Hepatocyte (in vitro differentiated cells): ENCODE measurements around the gene AOPEP. TPM values are rescaled to one million over a fixed set of nuclear protein-coding genes. Genes with fewer than 3 reads are reported as not detected.

ENCODE experiments used
- DNase-seq: peaks from one replicate; pipeline ENCODE4 v3.0.0-alpha.2; 2016; ENCODE audit warnings: low spot score
- H2AFZ ChIP-seq: fragments of 200-600 bp; sonication (generic); 2 replicates; pipeline ENCODE4 v1.6.0; 2016; ENCODE audit warnings: antibody characterized with exemption, mild to moderate bottlenecking
- H3K27ac ChIP-seq: fragments of 200-600 bp; sonication (generic); 2 replicates; pipeline ENCODE4 v1.5.1; 2016; ENCODE audit warnings: mild to moderate bottlenecking
- H3K27me3 ChIP-seq: fragments of 200-600 bp; sonication (generic); 2 replicates; pipeline ENCODE4 v1.6.1; 2016
- H3K36me3 ChIP-seq: fragments of 200-600 bp; sonication (generic); replicated peaks from 2 replicates; pipeline ENCODE4 v1.5.1; 2016; ENCODE audit warnings: low read depth; ENCODE audit not compliant: insufficient read depth
- H3K4me1 ChIP-seq: fragments of 200-600 bp; sonication (generic); 2 replicates; pipeline ENCODE4 v1.5.1; 2016; ENCODE audit warnings: mild to moderate bottlenecking, moderate library complexity; ENCODE audit not compliant: insufficient read depth
- H3K4me2 ChIP-seq: fragments of 200-600 bp; sonication (generic); 2 replicates; pipeline ENCODE4 v1.6.0; 2016
- H3K4me3 ChIP-seq: fragments of 200-600 bp; sonication (generic); 2 replicates; pipeline ENCODE4 v1.5.1; 2016; ENCODE audit warnings: mild to moderate bottlenecking
- H3K79me2 ChIP-seq: fragments of 200-600 bp; sonication (generic); 2 replicates; pipeline ENCODE4 v1.6.0; 2017; ENCODE audit warnings: mild to moderate bottlenecking
- H3K9me2 ChIP-seq: fragments of 200-600 bp; sonication (generic); replicated peaks from 2 replicates; pipeline ENCODE4 v1.6.0; 2017; ENCODE audit warnings: mild to moderate bottlenecking; ENCODE audit not compliant: insufficient read depth
- H3K9me3 ChIP-seq: fragments of 200-600 bp; sonication (generic); 2 replicates; pipeline ENCODE4 v1.5.1; 2016; ENCODE audit warnings: low read depth, mild to moderate bottlenecking
- H4K20me1 ChIP-seq: fragments of 200-600 bp; sonication (generic); 2 replicates; pipeline ENCODE4 v1.6.0; 2016; ENCODE audit warnings: mild to moderate bottlenecking; ENCODE audit not compliant: insufficient read depth, poor library complexity, severe bottlenecking
- EZH2 ChIP-seq: fragments of 200-600 bp; sonication (generic); IDR thresholded peaks from 2 replicates; pipeline ENCODE4 v1.6.1; 2016; ENCODE audit warnings: antibody characterized with exemption, mild to moderate bottlenecking, borderline replicate concordance
- EZH2phosphoT487 ChIP-seq: fragments of 200-600 bp; sonication (generic); IDR thresholded peaks from one replicate; pipeline ENCODE4 v1.6.1; 2018; ENCODE audit warnings: antibody characterized with exemption, mild to moderate bottlenecking, low read depth, moderate library complexity; ENCODE audit not compliant: unreplicated experiment, severe bottlenecking
- WGBS: methylation state at CpG from one replicate; pipeline ENCODE4 v1.1.6; 2016; ENCODE audit warnings: low lambda C conversion rate; ENCODE audit errors: missing lambda C conversion rate; 5-methylcytosine and 5-hydroxymethylcytosine counted together
- polyA plus RNA-seq: library from polyadenylated mRNA; unstranded; fragments of >200 nt; fragmentation: Nextera tagmentation; extraction: Ambion mirVana; gene quantifications from 2 replicates; pipeline ENCODE4 v1.2.1, GENCODE V29; 2016
- total RNA-seq: library from RNA; depleted of rRNA; stranded (reverse); fragments of >200 nt; gene quantifications from 2 replicates; pipeline ENCODE4 v1.2.3, GENCODE V29; 2014
- TF ChIP-seq, protein P1 (sequence below): fragments of 200-600 bp; sonication (generic); IDR thresholded peaks from 2 replicates; pipeline ENCODE4 v1.5.1; 2016; ENCODE audit warnings: antibody characterized with exemption, mild to moderate bottlenecking; ENCODE audit not compliant: poor library complexity

The AOPEP gene
- total and polyA plus RNA-seq, 2 experiments from 2014 or later: 82.8 to 101 TPM

DNA sequence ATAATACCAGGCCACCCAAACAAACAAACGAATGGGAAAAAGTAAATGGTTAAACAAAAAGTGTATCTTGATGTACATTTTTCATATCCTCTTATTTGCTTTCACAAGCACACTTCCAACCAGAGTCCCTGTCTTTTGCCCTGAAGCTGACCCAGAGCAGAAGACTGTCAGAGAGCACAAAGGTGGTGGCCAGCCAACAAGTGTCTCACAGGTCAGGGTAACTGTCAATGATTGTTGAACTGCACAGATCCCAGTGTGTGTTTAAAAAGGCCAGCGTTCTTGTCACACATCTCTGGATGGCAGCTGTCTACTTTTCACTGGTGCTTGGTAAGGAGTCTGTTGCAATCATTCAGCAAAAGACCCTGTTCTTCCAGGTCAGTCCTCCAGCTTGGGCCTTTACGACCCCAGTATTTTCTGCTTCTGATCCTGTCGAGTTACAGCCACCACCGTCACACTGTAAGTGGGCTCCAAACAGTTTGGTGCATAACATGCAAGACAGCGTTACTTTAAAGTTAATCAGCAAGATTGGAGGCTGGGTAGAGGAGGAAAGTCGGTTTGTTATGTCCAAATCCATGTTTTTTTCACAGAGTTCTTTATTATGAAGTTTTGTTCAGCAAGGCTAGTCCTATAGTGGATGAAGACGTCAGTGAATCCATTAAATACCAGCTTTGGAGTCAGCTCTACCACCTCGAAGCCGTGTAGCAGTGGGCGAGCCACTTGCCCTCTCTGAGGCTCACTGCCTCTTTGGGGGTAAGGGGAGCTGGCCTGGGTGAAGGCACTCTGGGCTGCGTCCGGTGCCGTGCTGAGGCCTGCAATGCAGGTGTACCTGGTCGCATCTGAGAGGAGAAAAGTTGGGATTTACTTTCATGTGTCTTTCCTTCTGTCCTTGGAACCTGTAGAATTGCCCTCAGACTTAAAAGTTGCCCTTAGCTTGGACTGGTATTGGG lies 265.7 kb downstream of the AOPEP start:
- H3K27ac ChIP-seq: peak overlapping the region; percentile 62
- 80% methylated on average over 15 of the region's 15 CpGs for WGBS

DNA sequence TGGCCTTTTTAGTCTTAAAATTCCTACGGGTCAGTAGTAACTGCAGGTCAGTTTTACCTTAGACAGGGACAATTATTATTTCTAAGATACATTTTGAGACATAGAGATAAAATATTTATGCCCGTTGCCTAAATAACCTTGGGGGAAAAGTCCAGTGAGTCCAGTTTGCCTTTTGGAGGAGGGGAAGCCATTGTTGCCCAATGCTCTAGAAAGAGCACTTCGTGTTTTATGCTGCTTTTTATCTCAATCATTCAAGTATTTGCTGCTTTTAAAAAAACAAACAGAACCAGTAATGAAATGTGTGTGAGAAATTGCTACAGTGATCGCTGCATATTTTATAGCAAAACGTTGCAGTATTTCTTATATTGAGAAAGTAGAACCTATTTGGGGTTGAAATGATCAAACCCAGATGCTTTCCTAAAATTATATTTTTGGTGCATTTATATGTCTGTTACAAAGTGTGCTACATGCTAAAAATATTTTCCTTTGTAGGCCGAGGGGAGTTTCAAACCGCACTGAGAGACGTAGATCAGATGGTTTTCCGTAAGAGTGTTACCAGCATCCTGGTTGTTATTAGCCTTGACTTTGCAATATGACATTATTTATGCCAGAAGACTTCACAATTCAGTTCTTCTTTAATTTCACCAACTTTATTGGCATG lies 266.8 kb downstream of the AOPEP start:
- Histone ChIP-seq H3K4me3 (no peak overlapping the region), H2AFZ (no peak overlapping the region), H3K36me3 (no peaks in the 10 kb centered on the region), H3K9me3 (no peaks in the 10 kb centered on the region), H3K4me1 (peaks cover 29% of the 10 kb centered on the region), H3K4me2 (peak overlapping the region; percentile 12), H3K27ac (peak overlapping the region; percentile 62), H4K20me1 (no peaks in the 10 kb centered on the region), H3K9me2 (no peaks in the 10 kb centered on the region), H3K79me2 (no peaks in the 10 kb centered on the region), H3K27me3 (no peaks in the 10 kb centered on the region)
- WGBS: 59% methylated on average over 9 of the region's 9 CpGs
- TF ChIP-seq, protein P1, sequence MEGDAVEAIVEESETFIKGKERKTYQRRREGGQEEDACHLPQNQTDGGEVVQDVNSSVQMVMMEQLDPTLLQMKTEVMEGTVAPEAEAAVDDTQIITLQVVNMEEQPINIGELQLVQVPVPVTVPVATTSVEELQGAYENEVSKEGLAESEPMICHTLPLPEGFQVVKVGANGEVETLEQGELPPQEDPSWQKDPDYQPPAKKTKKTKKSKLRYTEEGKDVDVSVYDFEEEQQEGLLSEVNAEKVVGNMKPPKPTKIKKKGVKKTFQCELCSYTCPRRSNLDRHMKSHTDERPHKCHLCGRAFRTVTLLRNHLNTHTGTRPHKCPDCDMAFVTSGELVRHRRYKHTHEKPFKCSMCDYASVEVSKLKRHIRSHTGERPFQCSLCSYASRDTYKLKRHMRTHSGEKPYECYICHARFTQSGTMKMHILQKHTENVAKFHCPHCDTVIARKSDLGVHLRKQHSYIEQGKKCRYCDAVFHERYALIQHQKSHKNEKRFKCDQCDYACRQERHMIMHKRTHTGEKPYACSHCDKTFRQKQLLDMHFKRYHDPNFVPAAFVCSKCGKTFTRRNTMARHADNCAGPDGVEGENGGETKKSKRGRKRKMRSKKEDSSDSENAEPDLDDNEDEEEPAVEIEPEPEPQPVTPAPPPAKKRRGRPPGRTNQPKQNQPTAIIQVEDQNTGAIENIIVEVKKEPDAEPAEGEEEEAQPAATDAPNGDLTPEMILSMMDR: no peak
- TF ChIP-seq EZH2 (no peak), EZH2phosphoT487 (no peak)
- no peak for DNase-seq

More for the DNA sequence above, 265.7 kb downstream of the AOPEP start:
- Histone ChIP-seq H3K79me2 (no peaks in the 10 kb centered on the region), H3K9me3 (no peaks in the 10 kb centered on the region), H3K36me3 (no peaks in the 10 kb centered on the region), H4K20me1 (no peaks in the 10 kb centered on the region), H3K4me2 (peak overlapping the region; percentile 12), H2AFZ (no peak overlapping the region), H3K4me1 (peaks cover 29% of the 10 kb centered on the region), H3K4me3 (no peak overlapping the region), H3K27me3 (no peaks in the 10 kb centered on the region), H3K9me2 (no peaks in the 10 kb centered on the region)
- TF ChIP-seq EZH2 (no peak), EZH2phosphoT487 (no peak)
- TF ChIP-seq, protein P1: no peak
- DNase-seq: no peak

- no peaks in the 10 kb centered on the region for H3K9me3 ChIP-seq
- peak overlapping the region; percentile 12 for H3K4me2 ChIP-seq
- H3K4me1 ChIP-seq: peaks cover 29% of the 10 kb centered on the region
- H3K27me3 ChIP-seq: no peaks in the 10 kb centered on the region
- no peaks in the 10 kb centered on the region for H3K36me3 ChIP-seq
- H3K4me3 ChIP-seq: no peak overlapping the region
- DNase-seq: no peak
- WGBS: 83% methylated on average over 7 of the region's 7 CpGs
- no peak overlapping the region for H2AFZ ChIP-seq
- TF ChIP-seq EZH2 (no peak), EZH2phosphoT487 (no peak)
- TF ChIP-seq, protein P1: no peak
- H3K9me2 ChIP-seq: no peaks in the 10 kb centered on the region
- H3K27ac ChIP-seq: peak overlapping the region; percentile 62
- no peaks in the 10 kb centered on the region for H3K79me2 ChIP-seq
- no peaks in the 10 kb centered on the region for H4K20me1 ChIP-seq
Measured at GRCh38 chr9:94993821-94994165, 267.3 kb downstream of the AOPEP start.
